Measurements from ENCODE around the gene CHN2. TPM values are rescaled to one million over a fixed set of nuclear protein-coding genes. Genes with fewer than 3 reads are reported as not detected.

The CHN2 gene
- total RNA-seq, 1 donor from 2014 or later = 36.1 TPM

GRCh38 chr7:29372351-29373090, 177.9 kb downstream of the CHN2 start:
- no peak overlapping the region for H3K4me3 ChIP-seq
- no peak for DNase-seq
- H3K27me3 ChIP-seq (ENCODE audit: low read depth) = no peaks in the 10 kb centered on the region
- H3K36me3 ChIP-seq = peaks cover 3% of the 10 kb centered on the region
- H3K4me1 ChIP-seq = peaks cover 37% of the 10 kb centered on the region
- intact Hi-C loops (cut with micrococcal nuclease) = no loop called here
- H3K9me3 ChIP-seq (replicated peaks) = no peaks in the 10 kb centered on the region
- no peak overlapping the region for H3K27ac ChIP-seq (replicated peaks)
- TF ChIP-seq, protein P1, sequence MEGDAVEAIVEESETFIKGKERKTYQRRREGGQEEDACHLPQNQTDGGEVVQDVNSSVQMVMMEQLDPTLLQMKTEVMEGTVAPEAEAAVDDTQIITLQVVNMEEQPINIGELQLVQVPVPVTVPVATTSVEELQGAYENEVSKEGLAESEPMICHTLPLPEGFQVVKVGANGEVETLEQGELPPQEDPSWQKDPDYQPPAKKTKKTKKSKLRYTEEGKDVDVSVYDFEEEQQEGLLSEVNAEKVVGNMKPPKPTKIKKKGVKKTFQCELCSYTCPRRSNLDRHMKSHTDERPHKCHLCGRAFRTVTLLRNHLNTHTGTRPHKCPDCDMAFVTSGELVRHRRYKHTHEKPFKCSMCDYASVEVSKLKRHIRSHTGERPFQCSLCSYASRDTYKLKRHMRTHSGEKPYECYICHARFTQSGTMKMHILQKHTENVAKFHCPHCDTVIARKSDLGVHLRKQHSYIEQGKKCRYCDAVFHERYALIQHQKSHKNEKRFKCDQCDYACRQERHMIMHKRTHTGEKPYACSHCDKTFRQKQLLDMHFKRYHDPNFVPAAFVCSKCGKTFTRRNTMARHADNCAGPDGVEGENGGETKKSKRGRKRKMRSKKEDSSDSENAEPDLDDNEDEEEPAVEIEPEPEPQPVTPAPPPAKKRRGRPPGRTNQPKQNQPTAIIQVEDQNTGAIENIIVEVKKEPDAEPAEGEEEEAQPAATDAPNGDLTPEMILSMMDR (IDR thresholded peaks at IDR 0.05; ENCODE audit: borderline replicate concordance) = no peak

- Histone ChIP-seq H3K27me3 (ENCODE audit: low read depth) (no peaks in the 10 kb centered on the region), H3K4me1 (peaks cover 11% of the 10 kb centered on the region), H3K4me3 (no peak overlapping the region), H3K27ac (replicated peaks) (no peak overlapping the region), H3K36me3 (peaks cover 3% of the 10 kb centered on the region), H3K9me3 (replicated peaks) (no peaks in the 10 kb centered on the region)
- no peak for DNase-seq
- TF ChIP-seq, protein P1 (IDR thresholded peaks at IDR 0.05; ENCODE audit: borderline replicate concordance) = no peak
- intact Hi-C loops (cut with micrococcal nuclease) = no loop called here
Measured at GRCh38 chr7:29375641-29376562, 181.3 kb downstream of the CHN2 start.

DNA sequence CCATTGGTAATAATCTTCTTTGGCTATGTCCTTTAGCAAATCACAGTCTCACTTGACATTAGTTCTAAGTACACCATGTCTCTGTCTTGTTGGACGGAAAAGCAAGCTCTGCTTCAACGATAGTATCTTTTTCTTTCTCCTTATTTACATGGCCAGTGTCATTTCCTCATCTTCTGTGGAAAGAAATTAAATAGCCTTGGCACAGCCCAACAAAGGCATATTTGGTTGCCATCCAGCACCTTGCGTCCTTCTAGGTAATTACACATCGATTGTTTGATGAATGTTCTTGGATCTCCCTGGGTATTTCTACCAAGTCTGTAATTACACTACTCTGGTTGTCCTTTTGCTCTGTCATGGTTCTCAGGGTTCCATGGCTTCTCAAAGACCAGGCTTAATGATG, 183.1 kb downstream of the CHN2 start:
- intact Hi-C loops (cut with micrococcal nuclease) = no loop called here
- DNase-seq = no peak
- Histone ChIP-seq H3K27me3 (ENCODE audit: low read depth) (no peaks in the 10 kb centered on the region), H3K27ac (replicated peaks) (no peak overlapping the region), H3K4me1 (peaks cover 8% of the 10 kb centered on the region), H3K9me3 (replicated peaks) (no peaks in the 10 kb centered on the region), H3K36me3 (no peaks in the 10 kb centered on the region), H3K4me3 (no peak overlapping the region)
- TF ChIP-seq, protein P1 (IDR thresholded peaks at IDR 0.05; ENCODE audit: borderline replicate concordance) = no peak

GRCh38 chr7:29379551-29379950, 185.0 kb downstream of the CHN2 start:
- Histone ChIP-seq H3K4me3 (no peak overlapping the region), H3K27ac (replicated peaks) (no peak overlapping the region), H3K9me3 (replicated peaks) (no peaks in the 10 kb centered on the region), H3K36me3 (no peaks in the 10 kb centered on the region), H3K27me3 (ENCODE audit: low read depth) (no peaks in the 10 kb centered on the region), H3K4me1 (peaks cover 14% of the 10 kb centered on the region)
- TF ChIP-seq, protein P1 (IDR thresholded peaks at IDR 0.05; ENCODE audit: borderline replicate concordance) = no peak
- intact Hi-C loops (cut with micrococcal nuclease) = no loop called here
- no peak for DNase-seq

DNA sequence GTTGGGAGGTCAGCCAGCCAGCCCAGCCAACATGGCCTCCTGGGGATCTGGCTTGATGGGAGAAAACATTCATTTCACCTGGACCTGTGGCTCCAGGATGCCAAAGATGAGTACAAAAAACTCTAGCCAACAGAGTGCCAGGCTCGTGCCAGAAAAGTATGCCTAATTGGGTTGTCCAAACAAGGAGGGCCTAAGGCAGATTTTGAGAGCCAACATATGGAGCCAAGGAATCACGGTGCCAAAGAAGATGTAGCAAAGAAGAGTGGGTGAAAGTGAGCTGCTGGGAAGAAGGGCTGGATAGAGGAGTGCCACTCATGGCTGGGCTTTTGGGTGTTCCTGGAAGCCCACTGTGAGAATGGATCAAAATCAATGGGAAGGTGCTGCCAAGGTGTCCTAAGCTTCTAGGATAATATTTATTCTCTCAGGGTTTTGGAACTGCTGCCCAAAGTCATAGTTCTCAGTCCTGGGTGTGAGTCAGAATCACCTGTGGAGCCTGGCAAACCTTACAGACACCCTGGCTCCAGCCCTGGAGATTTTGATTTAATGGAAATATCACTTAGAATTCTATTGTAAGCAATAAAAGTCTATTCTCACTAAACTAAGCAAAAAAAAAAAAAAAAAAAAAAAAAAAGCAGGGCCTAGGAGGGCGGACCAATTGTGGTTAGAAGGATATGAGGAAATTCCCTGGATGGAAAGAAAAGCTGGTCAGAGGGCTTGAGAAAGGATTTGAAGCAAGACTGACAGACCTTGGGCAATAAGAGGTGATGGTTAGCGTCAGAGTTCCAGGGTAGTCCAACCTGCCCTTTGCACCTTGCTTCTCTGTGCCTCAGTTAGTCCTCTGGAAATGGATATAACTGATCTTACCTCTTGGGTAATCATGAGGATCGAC, 186.9 kb downstream of the CHN2 start:
- H3K9me3 ChIP-seq (replicated peaks) = no peaks in the 10 kb centered on the region
- intact Hi-C loops (cut with micrococcal nuclease) = no loop called here
- TF ChIP-seq, protein P1 (IDR thresholded peaks at IDR 0.05; ENCODE audit: borderline replicate concordance) = no peak
- H3K4me1 ChIP-seq = peaks cover 6% of the 10 kb centered on the region
- H3K27ac ChIP-seq (replicated peaks) = no peak overlapping the region
- no peaks in the 10 kb centered on the region for H3K36me3 ChIP-seq
- no peaks in the 10 kb centered on the region for H3K27me3 ChIP-seq (ENCODE audit: low read depth)
- H3K4me3 ChIP-seq = no peak overlapping the region
- no peak for DNase-seq
